Fibroblast of mammary gland (primary cell): ENCODE data around the gene MYO7B.

ENCODE experiments used
- DNase-seq: peaks from one replicate; pipeline ENCODE4 v3.0.0-alpha.2; 2010; ENCODE audit warnings: low read depth
- H3K4me3 ChIP-seq: 2 replicates; pipeline ENCODE4 v1.5.1; 2011; ENCODE audit warnings: low read depth, mild to moderate bottlenecking, low read length, moderate library complexity; ENCODE audit not compliant: control insufficient read depth
- TF ChIP-seq, protein P1 (sequence below): conservative IDR thresholded peaks from 2 replicates; pipeline ENCODE4 v1.5.1; 2011; ENCODE audit warnings: low read depth, low read length, inconsistent platforms; ENCODE audit not compliant: control insufficient read depth, insufficient read depth

The MYO7B gene

DNA sequence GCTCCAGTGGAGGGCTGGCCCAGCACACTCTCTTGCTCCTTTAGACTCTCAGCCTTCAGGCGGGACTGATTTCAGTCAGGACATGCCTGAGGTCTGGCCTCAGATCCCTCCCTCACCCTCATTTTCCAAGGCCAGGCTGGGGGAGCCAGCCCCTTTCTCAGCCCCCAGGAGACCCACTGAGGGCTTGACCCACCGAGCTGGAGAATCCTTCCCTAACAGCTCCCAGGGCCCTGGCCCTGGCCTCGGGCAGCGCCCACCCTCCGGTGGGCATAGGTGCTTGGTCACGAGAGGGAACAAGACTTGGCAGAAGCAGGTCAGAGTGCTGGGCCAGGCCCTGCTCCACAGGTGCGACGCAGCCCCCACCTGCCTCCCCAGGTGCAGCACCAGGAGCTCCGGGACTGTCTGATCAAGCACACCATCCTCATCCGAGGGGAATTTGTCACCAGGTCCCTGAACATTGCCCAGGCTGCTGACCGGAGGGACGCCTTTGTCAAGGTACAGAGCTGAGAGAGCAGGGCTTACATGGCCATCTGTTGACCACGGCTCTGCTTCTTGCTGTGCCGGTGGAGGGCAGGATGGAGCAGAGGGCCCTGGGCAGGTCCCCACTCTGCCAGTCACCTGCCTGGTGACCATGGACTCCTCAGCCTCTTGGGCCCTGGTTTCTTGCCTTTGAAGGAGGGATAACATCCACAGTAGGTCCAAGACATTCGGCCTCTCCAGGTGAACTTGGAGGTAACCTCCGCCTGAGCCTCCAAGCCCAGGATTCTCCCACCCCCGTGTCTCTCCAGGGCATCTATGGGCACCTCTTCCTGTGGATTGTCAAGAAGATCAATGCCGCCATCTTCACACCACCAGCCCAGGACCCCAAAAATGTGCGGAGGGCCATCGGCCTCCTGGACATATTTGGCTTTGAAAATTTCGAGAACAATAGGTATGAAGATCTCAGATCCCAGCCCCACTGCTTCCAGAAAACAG lies 46.3 kb downstream of the MYO7B start:
- no peak overlapping the region for H3K4me3 ChIP-seq
- DNase-seq: no peak
- TF ChIP-seq, protein P1, sequence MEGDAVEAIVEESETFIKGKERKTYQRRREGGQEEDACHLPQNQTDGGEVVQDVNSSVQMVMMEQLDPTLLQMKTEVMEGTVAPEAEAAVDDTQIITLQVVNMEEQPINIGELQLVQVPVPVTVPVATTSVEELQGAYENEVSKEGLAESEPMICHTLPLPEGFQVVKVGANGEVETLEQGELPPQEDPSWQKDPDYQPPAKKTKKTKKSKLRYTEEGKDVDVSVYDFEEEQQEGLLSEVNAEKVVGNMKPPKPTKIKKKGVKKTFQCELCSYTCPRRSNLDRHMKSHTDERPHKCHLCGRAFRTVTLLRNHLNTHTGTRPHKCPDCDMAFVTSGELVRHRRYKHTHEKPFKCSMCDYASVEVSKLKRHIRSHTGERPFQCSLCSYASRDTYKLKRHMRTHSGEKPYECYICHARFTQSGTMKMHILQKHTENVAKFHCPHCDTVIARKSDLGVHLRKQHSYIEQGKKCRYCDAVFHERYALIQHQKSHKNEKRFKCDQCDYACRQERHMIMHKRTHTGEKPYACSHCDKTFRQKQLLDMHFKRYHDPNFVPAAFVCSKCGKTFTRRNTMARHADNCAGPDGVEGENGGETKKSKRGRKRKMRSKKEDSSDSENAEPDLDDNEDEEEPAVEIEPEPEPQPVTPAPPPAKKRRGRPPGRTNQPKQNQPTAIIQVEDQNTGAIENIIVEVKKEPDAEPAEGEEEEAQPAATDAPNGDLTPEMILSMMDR: no peak

DNA sequence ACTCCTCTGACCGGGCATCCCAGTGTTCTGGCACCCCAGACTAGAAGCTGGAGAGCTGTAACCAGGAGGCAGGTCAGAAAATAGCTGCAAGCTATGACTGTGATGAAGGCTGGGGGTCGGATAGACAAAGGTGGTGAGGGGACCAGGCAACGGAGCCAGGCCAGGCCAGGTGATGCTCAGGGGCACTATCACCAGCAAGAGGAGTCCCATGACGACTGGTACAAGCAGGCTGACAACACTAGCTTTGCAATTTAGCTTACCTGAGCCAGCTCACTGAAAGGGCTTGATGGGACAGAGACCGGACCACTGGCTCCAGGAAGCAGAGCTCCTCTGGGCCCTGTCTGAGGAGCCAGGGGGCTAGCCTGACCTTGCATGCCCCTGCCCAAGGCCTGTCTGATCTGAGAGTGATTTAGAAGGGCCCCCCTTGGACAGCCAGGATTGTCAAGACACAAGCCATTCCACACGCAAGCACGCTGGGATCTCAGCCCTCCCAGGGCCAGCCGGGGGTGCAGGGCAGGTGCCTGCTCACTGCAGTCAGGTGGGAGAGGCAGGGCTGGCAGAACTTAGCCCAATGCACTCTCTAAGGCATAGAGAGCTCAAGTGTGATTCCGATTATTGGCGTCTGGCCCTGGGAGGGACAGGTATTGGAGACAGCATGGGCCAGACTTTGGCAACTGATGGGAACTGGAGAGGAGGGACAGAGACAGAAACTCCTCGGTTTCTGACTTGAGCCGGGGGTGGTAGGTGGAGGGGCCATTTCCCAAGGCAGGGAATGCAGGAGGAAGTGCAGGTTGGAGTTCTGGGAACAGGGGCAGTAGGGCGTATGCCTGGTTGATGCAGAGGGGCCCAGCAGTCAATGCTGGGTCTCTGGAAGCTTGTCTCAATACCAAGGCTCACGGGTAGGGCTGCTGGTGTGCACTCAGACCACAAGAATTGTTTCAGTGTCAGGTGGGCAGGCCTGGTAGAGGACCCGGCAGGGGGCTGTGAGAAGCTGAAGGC lies 47.7 kb downstream of the MYO7B start:
- DNase-seq: no peak
- TF ChIP-seq, protein P1: no peak
- no peak overlapping the region for H3K4me3 ChIP-seq

DNA sequence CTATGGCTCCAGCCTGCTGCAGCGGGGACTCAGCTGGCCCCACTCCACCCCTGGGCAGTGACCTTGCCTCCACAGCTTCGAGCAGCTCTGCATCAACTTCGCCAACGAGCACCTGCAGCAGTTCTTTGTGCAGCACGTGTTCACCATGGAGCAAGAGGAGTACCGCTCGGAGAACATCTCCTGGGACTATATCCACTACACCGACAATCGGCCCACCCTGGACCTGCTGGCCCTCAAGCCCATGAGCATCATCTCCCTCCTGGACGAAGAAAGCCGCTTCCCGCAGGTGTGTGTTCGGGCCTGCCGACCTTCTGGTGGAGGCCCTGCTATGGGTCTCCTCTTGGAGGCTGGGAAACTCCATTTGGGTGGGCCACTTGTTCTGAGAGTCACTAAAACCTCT lies 48.6 kb downstream of the MYO7B start:
- no peak for DNase-seq
- TF ChIP-seq, protein P1: no peak
- H3K4me3 ChIP-seq: no peak overlapping the region

DNA sequence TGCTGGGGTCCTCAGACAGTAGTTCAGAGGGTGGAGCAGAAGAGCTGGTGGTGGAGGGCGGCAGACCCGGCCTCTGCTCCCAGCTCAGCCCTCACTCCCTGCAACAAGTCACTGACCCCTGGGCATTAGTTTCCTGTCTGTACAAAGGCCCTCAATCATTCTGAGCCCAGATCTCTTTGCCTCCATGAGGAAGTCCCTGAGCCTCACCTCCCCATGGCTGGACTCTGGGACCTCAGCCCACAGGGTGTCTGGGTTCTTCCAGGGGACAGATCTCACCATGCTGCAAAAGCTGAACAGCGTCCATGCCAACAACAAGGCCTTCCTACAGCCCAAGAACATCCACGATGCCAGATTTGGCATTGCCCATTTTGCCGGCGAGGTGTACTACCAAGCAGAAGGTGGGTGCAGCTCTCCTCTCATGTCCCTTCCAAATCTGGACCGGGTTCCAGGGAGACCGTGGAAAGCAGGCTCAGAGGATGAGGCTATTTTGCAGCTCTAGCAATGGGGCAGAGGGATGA lies 49.1 kb downstream of the MYO7B start:
- DNase-seq: no peak
- TF ChIP-seq, protein P1: no peak
- no peak overlapping the region for H3K4me3 ChIP-seq

DNA sequence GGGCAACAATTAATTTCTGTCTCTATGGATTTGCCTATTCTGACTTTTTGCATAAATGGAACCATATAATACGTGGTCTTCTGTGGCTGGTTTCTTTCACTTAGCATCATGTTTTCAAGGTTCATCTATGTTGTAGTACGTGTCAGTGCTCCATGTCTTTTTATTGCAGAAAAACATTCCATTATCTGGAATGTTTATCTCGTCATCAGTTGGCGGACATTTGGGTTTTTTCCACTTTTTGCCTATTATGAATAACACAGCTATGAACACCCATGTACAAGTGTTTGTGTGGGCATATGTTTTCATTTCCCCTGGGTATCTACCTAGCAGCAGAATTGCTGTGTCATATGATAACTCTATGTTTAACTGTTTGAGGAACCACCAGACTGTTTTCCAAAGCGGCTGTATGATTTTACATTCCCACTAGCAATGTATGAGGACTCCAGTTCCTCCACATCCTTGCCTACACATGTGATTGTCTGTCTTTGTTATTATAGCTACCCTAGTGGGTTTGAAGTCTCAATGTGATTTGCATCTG lies 49.9 kb downstream of the MYO7B start:
- H3K4me3 ChIP-seq: no peak overlapping the region
- no peak for DNase-seq
- TF ChIP-seq, protein P1: no peak

DNA sequence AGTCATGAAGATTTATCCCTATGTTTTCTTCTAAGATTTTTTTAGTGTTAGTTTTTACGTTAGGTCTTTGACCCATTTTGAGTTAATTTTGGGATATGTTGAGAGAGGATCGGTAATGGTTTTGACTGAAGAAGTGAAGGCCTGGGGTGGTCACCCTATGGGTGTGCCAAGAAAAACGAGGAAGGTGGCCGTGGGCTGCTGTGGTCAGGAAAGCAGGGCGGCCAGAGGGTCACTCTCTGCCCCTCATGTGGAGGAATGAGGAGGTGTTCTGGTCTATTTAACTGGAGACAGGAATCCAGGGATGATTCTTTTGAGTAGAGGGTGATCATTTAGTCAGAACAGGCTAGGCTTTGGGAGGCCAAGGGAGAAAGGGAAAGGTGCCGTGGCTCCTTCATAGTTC lies 50.7 kb downstream of the MYO7B start:
- TF ChIP-seq, protein P1: no peak
- no peak overlapping the region for H3K4me3 ChIP-seq
- DNase-seq: no peak
